Gastroesophageal sphincter (tissue), 4 donors: ENCODE results near the gene SAMD9L. TPM values are rescaled to one million over a fixed set of nuclear protein-coding genes. Genes with fewer than 3 reads are reported as not detected.

Experiments
- ATAC-seq: fragments of 150-250 bp; one replicate; pipeline ENCODE4 v1.9.1; 2016; ENCODE audit warnings: mild to moderate bottlenecking, moderate library complexity
- H3K27ac ChIP-seq, 4 donors: fragments of 200-600 bp; sonication (generic) in 3 of 4; 1 replicate in 3 of 4; 2 replicates in 1 of 4; pipeline ENCODE4 v1.5.1; 2016 to 2019
- H3K27me3 ChIP-seq: fragments of 200-600 bp; sonication (generic); one replicate; pipeline ENCODE4 v1.5.1; 2019
- H3K36me3 ChIP-seq, 2 donors: fragments of 200-600 bp; sonication (generic); one replicate each; pipeline ENCODE4 v1.5.1; 2019; ENCODE audit warnings: control low read depth in 1 of 2
- H3K4me1 ChIP-seq, 3 donors: fragments of 200-600 bp; sonication (generic); 1 replicate in 2 of 3; 2 replicates in 1 of 3; pipeline ENCODE4 v1.5.1; 2016 to 2019; ENCODE audit warnings: control low read depth in 2 of 3
- H3K4me3 ChIP-seq, 2 donors: fragments of 200-600 bp; sonication (generic); one replicate each; pipeline ENCODE4 v1.5.1; 2019; ENCODE audit warnings: mild to moderate bottlenecking in 1 of 2, moderate library complexity in 1 of 2
- H3K9me3 ChIP-seq, 3 donors: fragments of 200-600 bp; sonication (generic); one replicate each; pipeline ENCODE4 v1.5.1; 2017 to 2019; ENCODE audit warnings: control low read depth in 2 of 3
- CTCF ChIP-seq, 4 experiments: fragments of 200-600 bp in 2 of 4; fragments of 450-650 bp in 2 of 4; sonication (generic) in 1 of 4; IDR thresholded peaks; one replicate each; pipeline ENCODE4 v1.5.1; 2017 to 2019; ENCODE audit warnings: antibody characterized with exemption in 4 of 4, mild to moderate bottlenecking in 2 of 4, moderate library complexity in 2 of 4
- EP300 ChIP-seq: sonication (generic); formaldehyde crosslinking; IDR thresholded peaks from one replicate; pipeline ENCODE4 v1.6.1; 2017; ENCODE audit warnings: antibody characterized with exemption, mild to moderate bottlenecking
- POLR2A ChIP-seq, 2 donors: fragments of 450-650 bp; IDR thresholded peaks; one replicate each; pipeline ENCODE4 v1.6.1; 2017; ENCODE audit warnings: antibody characterized with exemption in 2 of 2, mild to moderate bottlenecking in 2 of 2, moderate library complexity in 1 of 2
- POLR2AphosphoS5 ChIP-seq: sonication (generic); formaldehyde crosslinking; IDR thresholded peaks from one replicate; pipeline ENCODE4 v1.6.1; 2017; ENCODE audit warnings: antibody characterized with exemption
- WGBS, 2 donors: methylation state at CpG; one replicate each; pipeline ENCODE4 v1.1.5; 2018; ENCODE audit warnings: low coverage in 1 of 2; 5-methylcytosine and 5-hydroxymethylcytosine counted together
- total RNA-seq, 4 donors: library from RNA; depleted of rRNA; stranded (reverse); fragments of >200 nt; gene quantifications; one replicate each; pipeline ENCODE4 v1.1.0, GENCODE V29; 2016

The SAMD9L gene
- total RNA-seq, 4 donors from 2014 or later, result 4.4 to 6.7 (median 5.4) TPM

GRCh38 chr7:93108003-93108402 is 40.2 kb downstream of the SAMD9L start:
- H3K4me1 ChIP-seq, result no peaks in the 10 kb centered on the region

GRCh38 chr7:93097388-93097787 is 50.8 kb downstream of the SAMD9L start:
- 67 to 100% methylated on average over 1 of the region's 2 CpGs for WGBS, 2 donors
- H3K27ac ChIP-seq, result no peak overlapping the region
- no peak overlapping the region for H3K4me3 ChIP-seq
- TF ChIP-seq CTCF (IDR thresholded peaks at IDR 0.05), result no peak
- TF ChIP-seq EP300, result no peak
- no peak for TF ChIP-seq POLR2AphosphoS5
- TF ChIP-seq POLR2A (IDR thresholded peaks at IDR 0.05), result no peak
- no peaks in the 10 kb centered on the region for H3K4me1 ChIP-seq
- H3K36me3 ChIP-seq, result no peaks in the 10 kb centered on the region
- no peak for ATAC-seq
- no peaks in the 10 kb centered on the region for H3K27me3 ChIP-seq
- peaks cover 0 to 63% (median 0%) of the 10 kb centered on the region in 3 donors for H3K9me3 ChIP-seq

More at GRCh38 chr7:93108003-93108402, 40.2 kb downstream of the SAMD9L start:
- no peak for TF ChIP-seq EP300
- Histone ChIP-seq H3K9me3 (peaks cover 0 to 96% (median 2%) of the 10 kb centered on the region in 3 donors), H3K27ac (no peak overlapping the region), H3K36me3 (peaks cover 6 to 68% of the 10 kb centered on the region in 2 donors), H3K27me3 (no peaks in the 10 kb centered on the region), H3K4me3 (no peak overlapping the region)
- no peak for ATAC-seq
- 90 to 93% methylated on average over 9 to 12 of the region's 13 CpGs for WGBS, 2 donors

DNA sequence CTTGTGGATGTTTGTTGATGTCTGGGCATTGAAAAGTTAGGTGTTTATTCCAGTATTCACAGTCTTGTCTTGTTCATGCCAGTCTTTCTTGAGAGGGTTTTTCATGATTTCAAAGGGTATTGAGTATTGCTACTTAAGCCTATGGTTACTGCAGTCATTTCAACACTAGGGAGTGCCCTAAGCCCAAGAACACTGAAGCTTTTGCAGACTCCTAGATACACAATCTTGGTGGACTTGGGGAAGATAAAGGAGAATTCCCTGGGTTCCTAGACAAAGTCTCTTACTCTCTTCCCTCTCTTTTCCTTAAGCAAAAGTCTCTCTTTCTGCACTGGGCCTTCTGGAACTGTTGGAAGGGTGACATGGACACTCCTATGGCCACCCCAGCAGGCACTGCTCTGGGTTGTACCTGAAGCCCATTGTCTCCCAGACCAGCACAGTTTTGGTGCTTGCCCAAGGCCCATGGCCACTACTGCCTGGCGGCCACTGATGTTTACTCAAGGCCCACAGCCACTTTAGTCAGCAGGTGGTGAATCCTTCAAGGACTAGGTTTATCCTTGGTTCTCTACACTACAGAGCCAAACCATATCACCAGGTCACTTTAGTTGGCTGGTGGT is 55.3 kb downstream of the SAMD9L start:
- no peak overlapping the region for H3K4me3 ChIP-seq
- ATAC-seq, result no peak
- TF ChIP-seq POLR2AphosphoS5 (no peak), CTCF (IDR thresholded peaks at IDR 0.05) (no peak), POLR2A (IDR thresholded peaks at IDR 0.05) (no peak), EP300 (no peak)
- H3K27ac ChIP-seq, result no peak overlapping the region
- H3K27me3 ChIP-seq, result no peaks in the 10 kb centered on the region
- 80% methylated on average over 1 of the region's 1 CpG; no CpG with 5 or more reads in 1 of the 2 donors for WGBS, 2 donors
- H3K4me1 ChIP-seq, result no peaks in the 10 kb centered on the region
- H3K36me3 ChIP-seq, result no peaks in the 10 kb centered on the region
- peaks cover 0 to 23% (median 0%) of the 10 kb centered on the region in 3 donors for H3K9me3 ChIP-seq

Other genes starting within 250 kb of the SAMD9L start
- gene SAMD9, start 30.4 kb downstream of the SAMD9L start, total RNA-seq, result 10 to 100 TPM in 1 of 4 donors, 1 to 10 TPM in 3; 2.4 to 12.2 (median 5.0) TPM
- not detected for gene HEPACAM2, start 78.1 kb upstream of the SAMD9L start, total RNA-seq
- 10 to 100 TPM; 17.4 to 26.6 (median 23.7) TPM for gene VPS50, start 84.0 kb upstream of the SAMD9L start, total RNA-seq